ENCODE data around the gene CCND2. TPM values are rescaled to one million over a fixed set of nuclear protein-coding genes. Genes with fewer than 3 reads are reported as not detected.
A peak's percentile ranks its signal among the peaks of the same experiment; 100 is the strongest.

Gene CCND2
- total and polyA plus RNA-seq, 3 donors from 2014 or later: 7.9 to 21.3 (median 19.9) TPM

DNA sequence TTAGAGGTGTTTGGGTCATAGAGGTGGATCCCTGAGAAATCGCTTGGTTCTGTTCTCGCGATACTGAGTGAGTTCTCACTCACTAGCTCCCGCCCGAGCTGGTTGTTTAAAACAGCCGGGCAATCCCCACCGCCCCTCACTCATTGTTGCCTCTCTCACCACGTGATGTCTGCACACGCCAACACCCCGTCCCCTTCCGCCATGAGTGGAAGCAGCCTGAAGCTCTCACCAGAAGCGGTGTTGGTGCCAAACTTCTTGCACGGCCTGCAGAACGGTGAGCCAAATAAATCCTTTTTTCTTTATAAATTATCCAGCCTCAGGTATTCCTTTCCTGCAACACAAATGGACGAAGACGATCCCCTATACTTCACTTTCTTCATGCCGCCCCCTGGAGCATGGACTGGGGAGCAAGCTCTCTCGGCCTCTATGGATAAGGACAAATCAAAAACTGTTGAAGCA lies 45.4 kb upstream of the CCND2 start:
- Histone ChIP-seq H3K4me1 (peaks cover 18% of the 10 kb centered on the region), H3K27ac (no peak overlapping the region), H3K36me3 (ENCODE audit: low read depth, missing control alignments) (no peaks in the 10 kb centered on the region), H3K4me3 (peak overlapping the region; percentile 40 to 41), H3K27me3 (no peaks in the 10 kb centered on the region), H3K9me3 (no peaks in the 10 kb centered on the region)
- 53 to 82% methylated on average over 13 to 18 of the region's 18 CpGs for WGBS, 2 donors
- TF ChIP-seq, protein P1, sequence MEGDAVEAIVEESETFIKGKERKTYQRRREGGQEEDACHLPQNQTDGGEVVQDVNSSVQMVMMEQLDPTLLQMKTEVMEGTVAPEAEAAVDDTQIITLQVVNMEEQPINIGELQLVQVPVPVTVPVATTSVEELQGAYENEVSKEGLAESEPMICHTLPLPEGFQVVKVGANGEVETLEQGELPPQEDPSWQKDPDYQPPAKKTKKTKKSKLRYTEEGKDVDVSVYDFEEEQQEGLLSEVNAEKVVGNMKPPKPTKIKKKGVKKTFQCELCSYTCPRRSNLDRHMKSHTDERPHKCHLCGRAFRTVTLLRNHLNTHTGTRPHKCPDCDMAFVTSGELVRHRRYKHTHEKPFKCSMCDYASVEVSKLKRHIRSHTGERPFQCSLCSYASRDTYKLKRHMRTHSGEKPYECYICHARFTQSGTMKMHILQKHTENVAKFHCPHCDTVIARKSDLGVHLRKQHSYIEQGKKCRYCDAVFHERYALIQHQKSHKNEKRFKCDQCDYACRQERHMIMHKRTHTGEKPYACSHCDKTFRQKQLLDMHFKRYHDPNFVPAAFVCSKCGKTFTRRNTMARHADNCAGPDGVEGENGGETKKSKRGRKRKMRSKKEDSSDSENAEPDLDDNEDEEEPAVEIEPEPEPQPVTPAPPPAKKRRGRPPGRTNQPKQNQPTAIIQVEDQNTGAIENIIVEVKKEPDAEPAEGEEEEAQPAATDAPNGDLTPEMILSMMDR (IDR thresholded peaks at IDR 0.05): no peak
- no peak for TF ChIP-seq POLR2A (IDR thresholded peaks at IDR 0.05)
- peak; percentile 72 for DNase-seq
- intact Hi-C loops (cut with DNase I; ENCODE audit: low total_unique reads): no loop called here

DNA sequence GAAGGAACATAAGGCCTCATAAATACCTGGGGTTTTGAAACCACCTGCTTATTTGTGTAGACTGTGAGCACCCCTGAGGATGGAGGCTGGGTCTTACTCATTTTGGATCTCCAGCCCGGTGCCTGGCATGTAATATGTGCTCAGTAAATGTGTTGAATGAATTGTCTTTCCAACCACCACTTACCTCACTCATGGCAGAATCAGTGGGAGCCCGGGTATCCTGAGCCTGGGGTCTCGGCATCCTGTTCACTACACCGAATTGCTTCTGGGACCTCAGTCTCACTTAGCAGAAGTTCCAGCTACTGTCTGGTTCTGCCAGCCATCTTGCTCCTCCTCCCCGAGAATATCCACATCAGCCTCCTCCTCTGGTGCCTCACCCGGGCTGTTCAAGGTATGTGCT lies 43.0 kb upstream of the CCND2 start:
- WGBS, 2 donors: 85 to 86% methylated on average over 6 of the region's 6 CpGs
- Histone ChIP-seq H3K36me3 (ENCODE audit: low read depth, missing control alignments) (no peaks in the 10 kb centered on the region), H3K9me3 (no peaks in the 10 kb centered on the region), H3K27me3 (no peaks in the 10 kb centered on the region), H3K27ac (no peak overlapping the region), H3K4me3 (no peak overlapping the region), H3K4me1 (peaks cover 18% of the 10 kb centered on the region)
- DNase-seq: no peak
- TF ChIP-seq POLR2A (IDR thresholded peaks at IDR 0.05): no peak
- TF ChIP-seq, protein P1 (IDR thresholded peaks at IDR 0.05): no peak
- intact Hi-C loops (cut with DNase I; ENCODE audit: low total_unique reads): no loop called here

DNA sequence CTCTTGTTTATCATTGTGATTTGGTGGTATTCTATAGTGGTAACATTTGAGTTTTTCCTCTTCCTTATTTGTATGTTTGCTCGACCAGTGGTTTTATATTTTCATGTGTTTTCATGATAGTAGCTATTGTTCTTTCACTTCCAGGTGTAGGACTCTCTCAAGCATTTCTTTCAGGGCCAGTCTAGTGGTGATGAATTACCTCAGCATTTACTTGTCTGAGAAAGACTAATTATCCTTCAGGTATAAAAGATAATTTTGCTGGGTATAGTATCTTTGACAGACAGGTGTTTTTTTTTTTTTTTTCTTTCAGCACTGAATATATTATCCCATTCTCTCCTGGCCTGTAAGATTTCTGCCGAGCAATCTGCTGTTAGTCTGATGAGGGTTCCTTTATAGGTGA lies 35.0 kb upstream of the CCND2 start:
- WGBS, 2 donors: 95 to 98% methylated on average over 2 of the region's 2 CpGs
- Histone ChIP-seq H3K27ac (no peak overlapping the region), H3K27me3 (no peaks in the 10 kb centered on the region), H3K4me3 (no peak overlapping the region), H3K9me3 (no peaks in the 10 kb centered on the region), H3K4me1 (no peaks in the 10 kb centered on the region), H3K36me3 (ENCODE audit: low read depth, missing control alignments) (no peaks in the 10 kb centered on the region)
- no peak for DNase-seq
- intact Hi-C loops (cut with DNase I; ENCODE audit: low total_unique reads): no loop called here
- TF ChIP-seq, protein P1 (IDR thresholded peaks at IDR 0.05): no peak
- TF ChIP-seq POLR2A (IDR thresholded peaks at IDR 0.05): no peak

DNA sequence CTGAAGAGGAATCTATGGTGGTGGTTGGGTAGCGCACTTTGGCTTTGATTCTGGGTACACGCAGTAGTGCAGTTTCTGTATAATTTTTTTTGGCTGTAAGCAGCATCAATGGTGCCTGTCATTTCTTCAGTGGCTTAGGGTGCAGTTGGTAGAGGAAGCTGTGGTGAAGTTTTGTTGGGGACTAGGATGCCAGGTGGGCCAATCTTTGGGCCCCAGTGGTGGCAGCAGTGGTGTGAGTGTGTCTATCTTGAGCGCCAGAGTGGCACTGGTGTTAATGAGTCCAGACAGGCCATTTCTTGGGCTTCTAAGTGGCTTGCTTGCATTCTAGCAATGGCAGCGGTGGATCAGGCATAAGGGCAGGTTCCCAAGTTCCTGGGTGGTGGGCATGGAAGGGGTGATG lies 33.8 kb upstream of the CCND2 start:
- H3K4me3 ChIP-seq: no peak overlapping the region
- DNase-seq: no peak
- TF ChIP-seq, protein P1 (IDR thresholded peaks at IDR 0.05): no peak
- TF ChIP-seq POLR2A (IDR thresholded peaks at IDR 0.05): no peak
- H3K36me3 ChIP-seq (ENCODE audit: low read depth, missing control alignments): no peaks in the 10 kb centered on the region
- WGBS, 2 donors: 95 to 96% methylated on average over 3 to 4 of the region's 4 CpGs
- H3K4me1 ChIP-seq: no peaks in the 10 kb centered on the region
- no peaks in the 10 kb centered on the region for H3K27me3 ChIP-seq
- no peak overlapping the region for H3K27ac ChIP-seq
- intact Hi-C loops (cut with DNase I; ENCODE audit: low total_unique reads): no loop called here
- no peaks in the 10 kb centered on the region for H3K9me3 ChIP-seq

DNA sequence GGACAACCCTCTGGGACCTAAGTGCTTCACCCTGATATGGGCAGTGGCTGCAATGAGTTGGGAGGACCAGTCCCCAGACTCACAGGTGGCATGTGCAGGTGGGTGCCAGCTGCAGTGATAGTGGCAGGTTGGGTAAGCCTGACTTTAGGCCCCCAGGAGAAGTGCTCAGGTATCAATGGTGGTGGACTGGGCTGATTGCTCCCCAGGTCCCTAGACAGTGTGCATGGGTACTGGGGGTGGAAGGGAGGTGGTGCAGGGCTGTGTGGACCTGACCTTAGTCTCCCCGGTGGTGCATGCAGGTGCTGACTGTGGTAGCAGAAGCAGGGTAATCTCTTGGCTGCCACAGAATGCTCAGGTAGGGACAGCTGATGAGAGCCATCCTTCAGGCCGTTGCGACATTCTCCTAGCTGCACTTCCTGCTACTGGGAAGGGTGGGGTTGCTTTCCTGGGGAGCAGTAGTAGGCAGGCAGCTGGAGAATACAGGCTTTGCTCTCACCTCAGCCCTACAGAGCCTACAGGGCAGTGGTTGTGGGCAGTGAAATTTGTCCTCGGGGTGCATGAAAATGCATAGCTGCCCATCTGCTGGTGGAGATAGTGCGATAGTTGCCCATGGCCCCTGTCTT lies 33.3 kb upstream of the CCND2 start:
- no peak for DNase-seq
- intact Hi-C loops (cut with DNase I; ENCODE audit: low total_unique reads): no loop called here

More for the DNA sequence above, 33.3 kb upstream of the CCND2 start:
- H3K27me3 ChIP-seq: no peaks in the 10 kb centered on the region
- WGBS, 2 donors: 96 to 97% methylated on average over 4 to 5 of the region's 5 CpGs
- H3K4me3 ChIP-seq: no peak overlapping the region
- H3K9me3 ChIP-seq: no peaks in the 10 kb centered on the region
- TF ChIP-seq, protein P1 (IDR thresholded peaks at IDR 0.05): no peak
- no peak for TF ChIP-seq POLR2A (IDR thresholded peaks at IDR 0.05)
- no peaks in the 10 kb centered on the region for H3K4me1 ChIP-seq
- no peaks in the 10 kb centered on the region for H3K36me3 ChIP-seq (ENCODE audit: low read depth, missing control alignments)
- no peak overlapping the region for H3K27ac ChIP-seq

All from testis (tissue), 3 donors.